HG03469 (cell line): Measurements from ENCODE around the gene NDUFA8.
A peak's percentile ranks its signal among the peaks of the same experiment; 100 is the strongest.

Experiments
- ATAC-seq: cut with Tn5 transposase; IDR thresholded peaks from one replicate; pipeline ENCODE4 v1.9.1; 2021; ENCODE audit warnings: mild to moderate bottlenecking, moderate library complexity, moderate number of reproducible peaks; ENCODE audit not compliant: unreplicated experiment

Gene NDUFA8

DNA sequence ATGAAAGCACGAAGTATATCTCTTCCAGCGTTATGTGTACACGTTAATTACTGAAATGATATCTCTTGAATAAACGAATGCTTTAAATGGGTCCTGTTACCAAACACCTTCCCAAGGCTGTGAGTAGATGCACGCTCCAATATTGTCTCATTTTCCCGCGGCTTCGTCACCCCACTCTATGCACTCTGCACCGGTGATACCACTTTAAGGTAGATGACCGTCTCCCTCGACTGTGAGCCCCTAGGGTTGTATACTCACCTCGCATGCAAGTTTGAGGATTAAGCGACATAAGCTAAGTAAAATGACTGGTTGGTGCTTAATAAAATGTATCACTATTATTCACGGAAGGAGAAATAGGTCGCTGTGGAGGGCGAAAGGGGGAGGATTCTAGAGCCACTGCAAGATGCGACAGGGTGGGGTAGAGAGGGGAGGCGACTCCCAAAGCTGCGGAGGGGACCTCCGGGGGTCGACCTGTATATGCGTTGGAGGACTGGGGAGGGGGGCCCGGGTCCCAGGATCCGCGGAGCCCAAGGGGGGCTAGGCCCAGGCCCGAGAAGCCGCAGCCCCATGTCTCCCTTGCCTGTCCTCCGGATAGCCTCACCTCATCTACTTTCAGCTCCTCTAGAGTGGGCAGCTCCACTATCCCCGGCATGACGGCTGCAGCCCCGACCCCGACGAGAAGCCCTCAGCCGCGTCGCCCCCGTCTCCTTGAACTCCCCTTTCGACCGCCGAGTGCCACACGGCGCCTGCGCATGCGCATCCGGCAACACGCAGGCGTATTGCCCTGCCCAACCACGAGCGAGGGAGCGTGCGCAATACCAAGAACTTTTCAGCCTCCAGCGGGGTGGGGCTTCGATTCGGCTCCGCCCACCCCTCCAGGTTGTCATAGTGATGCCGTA is at the start of gene NDUFA8, which contains the start of gene MORN5:
TSS of gene NDUFA8 (minus strand) at position 754 of the 899 bp plus-strand sequence. CDS start at position 652, 102 bp downstream.
TSS of gene MORN5 (plus strand) at position 883 of the 899 bp plus-strand sequence. CDS start 65 bp downstream, outside the sequence.
- peak; percentile 89 for ATAC-seq

DNA sequence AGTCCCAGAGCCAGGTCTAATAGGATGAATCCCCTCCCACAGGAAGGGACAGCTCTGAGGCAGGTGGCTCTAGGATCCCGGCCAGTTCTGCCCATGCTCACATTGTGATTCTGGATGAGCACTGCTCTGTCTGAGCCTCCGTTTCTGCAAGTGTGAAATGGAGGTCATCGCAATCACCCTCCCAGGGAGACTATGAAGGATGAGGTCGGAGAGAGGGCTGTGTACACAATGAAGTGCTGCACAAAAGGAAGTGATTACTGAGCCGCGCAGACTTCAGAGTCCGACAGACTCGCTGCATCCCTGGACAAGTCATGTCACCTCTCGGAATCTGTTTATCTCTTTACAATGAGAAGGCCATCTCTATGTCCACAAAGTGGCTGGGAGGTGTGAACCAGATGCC is 47.5 kb upstream of the NDUFA8 start:
- no peak for ATAC-seq

GRCh38 chr9:122206118-122207046 is 46.8 kb upstream of the NDUFA8 start:
- no peak for ATAC-seq

GRCh38 chr9:122205176-122205575 is 45.6 kb upstream of the NDUFA8 start:
- ATAC-seq, result no peak

DNA sequence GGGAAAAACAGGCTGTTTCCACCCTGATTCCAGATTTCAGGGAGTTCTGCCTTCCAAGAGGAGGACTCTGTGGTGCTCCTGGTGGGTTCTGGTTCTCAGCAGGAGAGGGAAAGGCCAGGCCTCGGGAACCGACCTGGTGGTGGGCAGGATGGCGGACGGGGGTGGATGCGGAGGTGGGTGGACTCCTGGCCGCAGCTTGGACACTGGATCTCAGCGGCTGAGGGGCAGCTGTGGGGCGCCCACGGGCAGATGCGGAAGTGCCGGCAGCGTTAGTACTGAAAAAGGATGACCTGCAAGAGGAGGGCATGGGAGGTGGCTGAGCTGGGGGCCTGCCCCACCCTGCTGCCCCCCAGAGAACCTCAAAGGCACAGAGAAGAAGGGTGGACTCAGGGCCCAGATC is 44.9 kb upstream of the NDUFA8 start:
- no peak for ATAC-seq

DNA sequence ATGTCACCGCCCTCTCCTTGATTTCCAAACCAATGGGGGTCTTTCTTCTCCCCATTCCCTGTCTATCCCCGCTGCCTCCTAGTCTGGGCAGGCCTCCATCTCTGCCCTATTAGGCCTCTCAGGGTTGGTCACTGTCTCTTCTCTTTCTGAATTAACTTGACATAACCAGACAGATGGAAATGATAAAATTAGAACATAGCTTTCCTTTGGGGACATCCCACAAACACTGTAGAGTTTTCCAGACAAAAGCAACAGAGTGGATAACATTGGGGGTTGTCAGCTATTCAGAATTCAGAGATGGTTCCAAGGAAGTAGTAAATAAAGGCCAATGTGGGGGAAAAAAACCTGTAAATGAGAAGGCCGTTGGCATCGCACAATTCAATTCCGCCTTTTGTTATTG is 44.5 kb upstream of the NDUFA8 start:
- ATAC-seq, result no peak

- ATAC-seq, result no peak
Observed at GRCh38 chr9:122202111-122202510, 42.5 kb upstream of the NDUFA8 start.

- ATAC-seq, result no peak
Observed at GRCh38 chr9:122201641-122202040, 42.1 kb upstream of the NDUFA8 start.

- ATAC-seq, result no peak
Observed at GRCh38 chr9:122200960-122201595, 41.5 kb upstream of the NDUFA8 start.

DNA sequence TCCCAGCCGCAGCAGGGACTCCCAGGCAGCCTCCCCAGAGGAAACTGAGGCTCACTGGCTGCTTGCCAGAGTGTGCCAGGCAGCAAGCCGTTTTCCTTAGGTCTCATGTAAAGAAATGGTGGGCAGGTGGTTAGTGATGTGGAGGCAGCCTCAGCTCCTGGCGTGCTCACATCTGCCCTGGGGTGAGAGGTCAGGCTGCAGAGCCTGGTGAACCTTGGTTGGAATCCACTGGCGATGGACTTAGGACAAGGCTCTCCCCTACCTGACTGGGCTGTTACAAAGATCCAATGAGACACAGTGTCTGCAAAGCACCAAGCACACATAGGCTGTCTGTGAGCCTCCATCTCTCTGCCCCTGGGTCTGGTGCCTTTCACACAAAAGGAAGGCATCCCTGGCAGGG is 38.3 kb upstream of the NDUFA8 start:
- no peak for ATAC-seq

- ATAC-seq, result no peak
Observed at GRCh38 chr9:122197426-122197825, 37.8 kb upstream of the NDUFA8 start.

- ATAC-seq, result no peak
Observed at GRCh38 chr9:122195875-122196274, 36.3 kb upstream of the NDUFA8 start.

DNA sequence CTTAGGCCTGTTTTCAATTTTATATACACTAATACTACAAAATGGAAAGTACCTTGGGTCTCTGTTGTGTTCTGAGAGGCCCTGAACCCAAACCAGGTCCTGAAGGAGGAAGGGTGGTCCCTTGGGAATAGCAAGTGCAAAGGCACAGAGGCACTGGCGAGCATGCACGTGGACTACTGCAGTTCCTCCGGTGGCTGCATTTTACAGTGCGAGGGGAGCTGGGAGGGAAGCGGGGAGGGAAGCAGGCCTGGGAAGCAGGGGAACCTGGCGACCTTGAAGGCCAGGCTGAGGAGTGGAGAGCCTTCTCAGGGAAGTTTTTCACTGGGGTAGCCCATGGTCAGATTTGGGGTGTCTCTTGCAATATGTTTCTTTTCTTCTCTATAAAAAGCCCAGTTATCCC is 34.1 kb upstream of the NDUFA8 start:
- ATAC-seq, result no peak

- ATAC-seq, result no peak
Observed at GRCh38 chr9:122192914-122193525, 33.4 kb upstream of the NDUFA8 start.

- no peak for ATAC-seq
Observed at GRCh38 chr9:122192261-122192875, 32.8 kb upstream of the NDUFA8 start.

GRCh38 chr9:122191584-122191983 is 32.0 kb upstream of the NDUFA8 start:
- ATAC-seq, result no peak

DNA sequence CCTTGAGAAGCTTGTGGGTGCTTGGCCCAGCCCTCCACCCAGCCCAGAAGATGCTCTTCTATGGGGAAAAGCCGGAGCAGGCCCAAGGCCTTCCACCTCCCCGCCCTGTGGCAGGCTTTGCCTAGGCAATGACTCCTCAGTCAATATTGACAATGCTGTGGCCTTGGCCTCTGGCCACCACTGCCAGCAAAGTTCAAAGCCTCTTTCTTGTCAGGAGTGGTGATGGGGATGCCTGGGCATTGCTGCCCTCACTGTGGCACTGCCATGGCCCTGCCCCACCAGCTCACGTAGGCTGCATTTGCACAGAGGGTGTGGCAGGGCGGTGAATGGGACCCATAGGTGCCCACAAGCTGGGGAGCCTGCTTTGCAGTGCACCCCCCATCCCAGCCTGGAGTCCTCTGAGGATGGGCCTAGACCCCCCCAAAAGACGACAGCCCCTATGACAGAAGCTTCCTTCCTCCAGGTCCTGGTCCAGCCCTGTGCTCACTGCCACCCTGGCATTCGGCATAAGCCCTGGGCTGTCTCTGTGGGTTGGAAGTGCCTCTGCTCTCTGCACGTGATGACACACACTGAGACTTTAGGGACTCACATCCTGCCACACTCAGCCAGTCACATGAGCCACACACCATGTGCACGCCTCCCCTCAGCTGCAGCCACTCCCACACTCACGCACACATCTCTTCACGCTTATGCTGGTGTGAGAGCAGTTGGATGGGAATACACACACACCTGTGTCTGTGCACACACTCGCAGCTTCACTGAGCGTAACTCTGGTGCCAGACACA is 31.2 kb upstream of the NDUFA8 start:
- no peak for ATAC-seq

DNA sequence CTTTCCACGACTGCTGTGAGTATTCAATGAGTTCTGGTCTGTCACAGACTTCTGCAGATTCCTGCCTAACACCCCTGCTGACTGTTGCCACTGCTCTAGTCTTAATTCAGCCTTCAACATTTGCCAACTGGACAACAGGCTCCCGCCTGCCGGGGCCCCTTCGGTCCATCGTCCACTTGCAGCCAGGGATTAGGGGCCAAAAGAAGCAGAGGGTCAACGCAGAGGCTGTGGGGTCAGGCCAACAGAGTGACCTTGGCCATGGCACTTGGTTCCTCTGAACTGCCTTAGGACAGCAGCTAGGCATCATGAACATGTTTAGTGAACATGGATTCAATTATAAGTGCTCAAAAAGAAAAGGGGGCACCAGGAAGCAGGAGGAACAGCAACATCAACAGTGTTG is 28.8 kb upstream of the NDUFA8 start:
- ATAC-seq, result no peak

DNA sequence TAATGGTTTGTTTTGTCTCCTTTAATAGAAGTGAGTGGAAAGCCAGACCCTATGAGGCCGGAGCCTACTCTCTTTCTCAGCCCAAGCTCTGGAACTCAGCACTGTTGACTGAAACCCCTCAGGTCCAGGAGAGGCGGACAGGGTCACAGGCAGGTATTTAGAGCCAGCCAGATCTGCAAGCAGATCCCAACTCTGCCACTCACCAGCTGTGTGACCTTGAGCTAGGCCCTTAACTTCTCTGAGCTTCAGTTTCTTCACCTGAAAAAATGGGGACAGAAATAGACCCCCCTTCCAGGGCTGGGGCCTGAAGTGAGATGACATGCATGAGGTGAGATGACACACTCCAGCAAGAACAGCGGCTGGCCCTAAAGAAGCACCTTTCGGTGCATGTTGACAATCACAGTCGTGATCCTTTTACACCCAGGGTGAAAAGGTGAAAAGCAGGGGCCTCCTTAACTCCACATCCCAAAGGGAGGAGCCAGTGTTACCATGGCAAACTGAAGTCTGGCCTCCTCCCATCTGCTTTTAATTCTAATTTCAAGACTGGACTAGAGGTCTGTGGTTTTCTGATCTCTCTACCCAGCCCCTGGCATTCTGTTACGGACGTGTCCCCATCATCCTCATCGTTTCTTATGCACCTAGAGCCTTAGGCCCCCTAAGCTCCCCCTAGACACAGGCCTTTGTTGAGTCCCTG is 27.3 kb upstream of the NDUFA8 start:
- ATAC-seq, result no peak
